NCI-H2227 (cell line): ENCODE measurements around the gene PARD3.
"Not testable (repeated sequence)": the region's sequence is repeated elsewhere in the genome, so short reads cannot be mapped to it uniquely, and the experiment has no call there.

ENCODE experiments used
- DNase-seq: peaks from one replicate; lab custom pipeline; 2025; ENCODE audit not compliant: unreplicated experiment; lab: John Stamatoyannopoulos, UW

The PARD3 gene

DNA sequence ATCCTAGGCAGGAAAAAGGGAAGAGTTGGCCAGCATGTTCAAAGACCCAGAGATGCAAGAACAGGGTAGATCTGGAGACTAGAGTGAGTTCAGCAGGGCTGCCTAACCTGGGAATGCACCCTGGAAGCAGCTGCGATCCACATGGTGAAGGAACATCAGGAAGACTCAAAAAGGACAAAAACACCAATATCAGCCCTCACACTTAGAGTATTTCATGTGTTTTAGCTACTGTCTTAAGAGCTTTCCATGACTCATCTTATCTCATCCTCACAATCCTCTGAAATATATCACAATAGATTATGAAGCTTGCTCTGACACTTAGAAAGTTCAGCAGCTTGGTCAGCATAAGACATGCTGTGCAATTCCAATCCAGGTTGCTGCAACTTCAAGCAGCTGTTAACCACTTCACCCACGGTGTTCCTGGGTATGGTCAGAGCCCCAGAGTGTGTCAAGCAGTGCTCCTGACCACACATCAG, 380.9 kb downstream of the PARD3 start:
- no peak for DNase-seq

GRCh38 chr10:34433241-34434076, 381.6 kb downstream of the PARD3 start:
- DNase-seq, result no peak

- DNase-seq, result no peak
Measured at GRCh38 chr10:34432589-34432988, 382.5 kb downstream of the PARD3 start.

- no peak for DNase-seq
Measured at GRCh38 chr10:34430685-34431084, 384.4 kb downstream of the PARD3 start.

- DNase-seq, result no peak
Measured at GRCh38 chr10:34428501-34428900, 386.6 kb downstream of the PARD3 start.

- DNase-seq, result no peak
Measured at GRCh38 chr10:34427911-34428216, 387.2 kb downstream of the PARD3 start.

DNA sequence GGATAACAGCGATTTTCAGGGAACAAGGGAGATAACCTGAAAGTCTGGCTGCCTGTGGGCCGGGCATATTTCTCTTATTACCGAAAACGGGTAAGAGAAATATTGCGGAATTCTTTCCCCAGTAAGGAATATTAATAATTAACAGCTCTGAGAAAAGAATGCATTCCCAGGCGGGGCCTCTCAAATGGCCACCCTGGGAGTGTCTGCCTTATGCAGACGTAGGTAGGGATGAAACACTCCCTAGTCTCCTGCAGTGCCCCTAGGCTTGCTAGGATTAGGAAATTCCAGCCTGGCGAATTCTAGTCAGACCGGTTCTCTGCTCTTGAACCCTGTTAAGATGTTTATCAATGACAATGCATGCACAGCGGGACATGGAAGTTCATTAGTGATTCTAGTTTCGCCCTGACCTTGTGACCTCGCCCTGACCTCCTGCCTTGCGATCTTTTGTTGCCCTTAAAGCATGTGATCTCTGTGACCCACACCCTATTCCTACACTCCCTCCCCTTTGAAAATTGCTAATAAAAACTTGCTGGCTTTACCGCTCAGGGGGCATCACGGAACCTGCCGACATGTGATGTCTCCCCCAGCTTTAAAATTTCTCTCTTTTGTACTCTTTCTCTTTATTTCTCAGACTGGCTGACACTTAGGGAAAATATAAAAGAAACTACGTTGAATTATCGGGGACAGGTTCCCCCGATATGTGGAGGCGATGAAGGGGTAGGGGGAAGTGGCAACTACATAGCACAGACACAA, 387.8 kb downstream of the PARD3 start:
- DNase-seq, result not testable (repeated sequence)

DNA sequence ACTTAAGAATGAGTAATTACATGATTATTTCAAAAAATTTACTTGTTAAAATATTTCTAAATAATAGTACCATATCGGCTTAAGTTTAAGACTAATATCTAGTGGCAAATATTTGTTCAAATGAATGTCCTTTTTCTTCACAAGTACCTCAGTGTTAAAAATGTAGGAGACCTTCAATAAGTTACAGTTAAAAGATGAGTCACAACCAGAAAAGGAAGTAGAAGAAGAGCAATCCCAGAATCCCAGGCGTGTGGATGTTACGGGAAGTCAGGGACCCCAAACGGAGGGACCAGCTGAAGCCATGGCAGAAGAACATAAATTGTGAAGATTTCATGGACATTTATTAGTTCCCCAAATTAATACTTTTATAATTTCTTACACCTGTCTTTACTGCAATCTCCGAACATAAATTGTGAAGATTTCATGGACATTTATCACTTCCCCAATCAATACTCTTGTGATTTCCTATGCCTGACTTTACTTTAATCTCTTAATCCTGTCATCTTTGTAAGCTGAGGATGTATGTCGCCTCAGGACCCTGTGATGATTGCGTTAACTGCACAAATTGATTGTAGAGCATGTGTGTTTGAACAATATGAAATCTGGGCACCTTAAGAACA, 388.4 kb downstream of the PARD3 start:
- DNase-seq, result not testable (repeated sequence)

- no peak for DNase-seq
Measured at GRCh38 chr10:34426041-34426440, 389.1 kb downstream of the PARD3 start.

DNA sequence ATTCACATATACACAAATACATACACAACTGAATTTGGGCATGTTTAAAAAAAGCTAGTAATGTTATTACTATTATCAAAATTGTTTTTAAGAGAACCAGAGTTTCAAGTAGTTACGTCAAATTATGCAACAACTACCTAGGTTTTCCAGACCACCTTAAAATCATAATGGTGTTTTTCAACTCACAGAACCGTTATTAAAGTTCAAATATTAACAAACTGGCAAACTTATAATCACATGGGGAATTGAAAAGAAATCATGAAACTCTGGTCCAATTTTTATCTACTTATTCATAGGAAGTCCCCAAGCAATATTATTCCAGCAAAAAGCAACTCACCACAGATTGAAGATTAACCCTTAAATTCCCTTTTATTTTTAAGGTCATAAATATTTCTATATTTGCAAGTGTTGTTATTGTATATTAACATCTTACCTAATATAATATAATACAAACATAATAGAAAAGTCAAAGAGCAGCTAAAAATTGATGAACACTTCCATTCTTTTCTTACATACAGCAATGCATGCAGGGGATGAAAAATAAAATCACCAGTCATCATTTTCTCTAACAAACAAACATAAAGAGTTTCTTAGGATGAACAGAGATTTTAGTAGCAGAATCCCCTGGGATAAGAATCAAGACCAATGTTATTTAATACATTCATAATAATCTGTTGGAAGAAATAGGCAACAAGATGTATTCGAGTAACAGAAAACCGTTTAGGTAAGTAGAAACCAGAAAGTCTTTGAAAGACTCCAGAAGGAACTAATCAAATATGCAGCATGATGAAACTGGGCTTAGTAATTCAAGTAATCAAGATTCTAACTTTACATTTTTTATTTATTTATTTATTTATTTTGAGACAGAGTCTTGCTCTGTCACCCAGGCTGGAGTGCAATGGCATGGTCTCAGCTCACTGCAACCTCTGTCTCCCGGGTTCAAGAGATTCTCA, 391.1 kb downstream of the PARD3 start:
- DNase-seq, result no peak

- no peak for DNase-seq
Measured at GRCh38 chr10:34420795-34421194, 394.3 kb downstream of the PARD3 start.

DNA sequence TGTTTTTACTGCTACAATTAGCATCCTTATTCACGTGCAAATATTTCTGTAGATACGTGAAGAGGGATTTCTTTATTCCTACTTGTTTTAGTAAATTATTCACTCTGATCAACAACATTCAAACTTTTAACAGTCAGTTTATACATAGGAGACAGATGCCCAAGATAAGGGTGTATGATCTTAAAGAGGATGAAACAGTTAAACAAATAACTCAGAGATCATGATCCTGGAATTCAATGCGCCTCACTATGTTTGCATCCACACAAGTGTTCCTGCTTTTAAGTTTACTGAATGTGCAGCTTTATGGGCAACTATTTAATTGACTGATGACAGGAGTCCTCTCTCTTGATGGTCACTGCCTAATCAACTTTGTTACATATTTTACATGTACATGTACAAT, 394.8 kb downstream of the PARD3 start:
- DNase-seq, result no peak

- no peak for DNase-seq
Measured at GRCh38 chr10:34415039-34415438, 400.1 kb downstream of the PARD3 start.

DNA sequence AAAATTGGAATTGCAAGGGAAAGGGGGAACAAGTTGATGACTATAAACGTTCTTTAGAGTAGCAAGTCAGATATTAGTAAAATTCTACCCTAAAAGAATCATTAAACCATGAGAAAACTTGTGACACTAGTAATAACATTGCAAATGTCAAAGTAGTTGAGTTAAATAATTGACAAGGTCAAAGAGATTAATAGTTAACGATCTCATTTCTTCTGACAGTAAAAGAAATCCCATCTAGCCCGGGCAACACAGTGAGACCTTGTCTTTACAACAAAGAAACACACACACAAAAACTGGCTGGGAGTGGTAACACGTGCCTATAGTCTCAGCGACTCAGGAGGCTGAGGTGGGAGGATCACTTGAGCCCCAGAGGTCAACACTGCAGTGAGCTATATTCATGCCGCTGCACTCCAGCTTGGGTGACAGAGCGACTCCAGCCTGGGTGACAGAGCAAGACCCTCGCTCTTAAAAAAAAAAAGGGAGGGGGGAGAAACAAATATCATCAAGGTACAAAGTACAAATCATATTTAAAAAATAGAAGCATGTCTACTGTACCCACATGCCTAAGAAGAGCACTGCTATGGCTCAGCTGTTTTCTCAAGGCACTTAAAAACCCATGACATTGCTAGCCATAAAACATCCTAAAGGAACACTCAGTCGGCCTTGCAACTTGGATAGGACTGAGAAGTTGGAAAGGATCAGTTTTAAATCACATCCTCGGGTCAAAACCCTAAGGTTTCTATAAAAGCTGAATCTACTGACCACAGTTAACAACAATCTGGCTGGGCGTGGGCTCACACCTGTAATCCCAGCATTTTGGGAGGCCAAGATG, 401.1 kb downstream of the PARD3 start:
- DNase-seq, result peak; percentile 28

- no peak for DNase-seq
Measured at GRCh38 chr10:34413214-34413613, 401.9 kb downstream of the PARD3 start.

DNA sequence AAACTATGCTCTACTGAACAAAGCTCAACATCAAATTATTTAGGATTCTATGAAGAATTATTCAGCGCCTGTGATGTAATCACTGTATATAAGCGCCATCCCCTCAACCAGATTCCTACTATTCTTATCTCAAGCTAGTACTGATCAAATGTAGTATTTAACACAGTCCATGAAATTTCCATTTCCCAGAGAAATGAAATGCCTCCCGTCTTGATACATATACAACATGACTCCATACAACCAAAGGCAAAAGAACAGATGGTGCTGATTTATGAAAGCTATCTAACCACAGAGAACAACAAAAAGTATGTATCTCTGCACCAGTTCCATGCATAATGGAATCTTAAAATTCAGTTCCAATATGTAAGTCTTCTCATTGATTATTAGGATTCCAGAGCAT, 406.1 kb downstream of the PARD3 start:
- no peak for DNase-seq

DNA sequence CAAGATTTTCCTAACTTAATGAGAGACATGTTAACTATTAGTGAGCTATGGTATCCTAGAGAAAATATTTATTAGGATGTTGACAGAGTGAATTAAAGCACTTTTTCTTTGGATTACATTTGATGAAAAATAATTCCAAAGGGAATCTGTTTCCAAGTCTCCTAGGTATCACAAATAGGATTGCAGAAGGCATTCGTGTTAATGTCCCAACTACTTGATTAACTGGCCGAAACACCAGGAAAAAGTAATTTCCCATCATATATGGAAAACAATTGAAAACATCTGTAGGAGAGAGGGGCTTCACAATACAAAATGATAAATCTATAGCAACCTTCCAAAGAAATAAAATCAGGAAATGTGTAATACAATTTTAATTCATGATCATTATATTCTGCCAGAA, 406.7 kb downstream of the PARD3 start:
- no peak for DNase-seq

- no peak for DNase-seq
Measured at GRCh38 chr10:34407324-34407805, 407.7 kb downstream of the PARD3 start.

DNA sequence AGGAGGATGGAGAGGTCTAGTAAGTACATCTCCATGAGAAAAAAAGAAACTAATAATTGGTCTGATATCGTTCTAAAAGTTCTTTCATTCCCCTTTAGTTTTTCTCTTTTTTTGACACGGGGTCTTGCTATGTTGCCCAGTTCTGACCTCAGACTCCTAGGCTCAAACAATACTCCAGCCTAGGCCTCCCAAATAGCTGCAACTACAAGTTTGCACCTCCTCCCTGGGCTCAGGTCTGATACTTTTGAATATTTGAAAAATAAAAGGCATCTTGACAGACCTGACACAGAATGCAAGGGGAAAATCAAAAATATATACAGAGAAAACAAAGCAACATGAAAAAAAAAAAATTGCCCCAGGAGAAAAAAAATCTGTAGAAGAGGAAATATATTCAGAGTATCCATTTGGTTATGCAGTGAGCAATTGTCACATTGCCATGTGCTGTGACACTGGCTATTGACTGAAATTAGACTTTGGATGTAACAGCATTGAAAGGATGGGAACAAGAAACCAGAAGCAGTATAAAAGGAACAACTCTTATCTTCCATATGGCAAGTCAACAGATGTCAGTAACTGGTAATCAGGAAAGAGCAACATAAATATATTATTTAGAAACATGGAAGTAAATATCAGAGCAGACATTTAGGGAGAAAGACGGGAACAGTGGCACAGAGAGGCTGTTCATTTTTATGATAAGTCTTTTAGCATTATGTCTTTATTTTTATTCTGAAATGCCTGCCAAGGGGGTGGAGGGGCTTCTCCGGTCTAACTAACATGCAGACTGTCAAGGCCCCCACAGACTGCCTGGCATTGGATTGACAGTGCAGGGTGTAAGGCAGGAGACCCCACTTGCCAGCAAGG, 408.4 kb downstream of the PARD3 start:
- DNase-seq, result no peak
